SK-N-SH (cell line): Measurements from ENCODE around the gene PAAF1. TPM values are rescaled to one million over a fixed set of nuclear protein-coding genes. Genes with fewer than 3 reads are reported as not detected.

Source experiments
- CTCF ChIA-PET: fragments of 300-600, 350-600 bp; formaldehyde crosslinking; extraction: SDS; loops from one replicate; lab custom pipeline; 2021; lab: Yijun Ruan, JAX
- POLR2A ChIA-PET: fragments of 350-600 bp; sonication (Branson Sonifier 250); formaldehyde crosslinking; extraction: SDS; loops from one replicate; lab custom pipeline; 2020; ENCODE audit warnings: antibody characterized with exemption, inconsistent platforms; lab: Yijun Ruan, JAX
- DNase-seq: peaks from one replicate; pipeline ENCODE4 v3.0.0; 2012
- H2AFZ ChIP-seq: fragments of 200-600 bp; sonication (generic); 2 replicates; pipeline ENCODE4 v1.8.1; 2016; ENCODE audit warnings: antibody characterized with exemption, mild to moderate bottlenecking, low read depth
- H3F3A ChIP-seq: fragments of 200-600 bp; sonication (generic); replicated peaks from 2 replicates; pipeline ENCODE3; 2016; ENCODE audit warnings: antibody characterized with exemption, mild to moderate bottlenecking; ENCODE audit not compliant: insufficient read depth
- H3K27ac ChIP-seq, 2 experiments: fragments of 200-500 bp in 1 of 2; fragments of 200-600 bp in 1 of 2; sonication (Bioruptor generic) in 1 of 2; sonication (generic), shearing (Covaris generic) in 1 of 2; 2 replicates each; pipeline versions ENCODE4 v1.5.1 to v1.6.1; 2014 to 2016; ENCODE audit warnings: low read depth in 2 of 2, inconsistent platforms in 1 of 2, low read length in 1 of 2, mild to moderate bottlenecking in 1 of 2, mixed read lengths in 1 of 2
- H3K27me3 ChIP-seq: fragments of 200-600 bp; sonication (generic), shearing (Covaris generic); 2 replicates; pipeline ENCODE4 v1.6.1; 2016; ENCODE audit warnings: mixed run types; ENCODE audit not compliant: insufficient read depth
- H3K36me3 ChIP-seq, 2 experiments: fragments of 200-500 bp in 1 of 2; fragments of 200-600 bp in 1 of 2; sonication (Bioruptor generic) in 1 of 2; sonication (generic) in 1 of 2; replicated peaks in 1 of 2; 2 replicates each; pipeline versions ENCODE3 to v1.5.1; 2014 to 2016; ENCODE audit warnings: low read length in 1 of 2, mild to moderate bottlenecking in 1 of 2; ENCODE audit not compliant: insufficient read depth in 2 of 2, control insufficient read depth in 1 of 2
- H3K4me1 ChIP-seq, 2 experiments: fragments of 200-500 bp in 1 of 2; fragments of 200-600 bp in 1 of 2; sonication (Bioruptor generic) in 1 of 2; sonication (generic), shearing (Covaris generic) in 1 of 2; 2 replicates each; pipeline versions ENCODE4 v1.5.1 to v1.6.1; 2014 to 2016; ENCODE audit warnings: low read depth in 1 of 2, low read length in 1 of 2, mixed run types in 1 of 2; ENCODE audit not compliant: insufficient read depth in 2 of 2, control insufficient read depth in 1 of 2
- H3K4me2 ChIP-seq: fragments of 200-600 bp; sonication (generic), shearing (Covaris generic); 2 replicates; pipeline ENCODE4 v1.6.1; 2017; ENCODE audit warnings: mixed run types
- H3K4me3 ChIP-seq, 2 experiments: fragments of 200-500 bp in 1 of 2; fragments of 200-600 bp in 1 of 2; sonication (Bioruptor generic) in 1 of 2; sonication (generic), shearing (Covaris generic) in 1 of 2; 2 replicates each; pipeline versions ENCODE4 v1.5.1 to v1.8.1; 2014 to 2016; ENCODE audit warnings: low read depth in 2 of 2, inconsistent platforms in 1 of 2, low read length in 1 of 2, mild to moderate bottlenecking in 1 of 2, mixed read lengths in 1 of 2, moderate library complexity in 1 of 2
- H3K79me2 ChIP-seq: fragments of 200-600 bp; sonication (generic); 2 replicates; pipeline ENCODE4 v1.8.1; 2017; ENCODE audit warnings: mild to moderate bottlenecking; ENCODE audit not compliant: insufficient read depth
- H3K9ac ChIP-seq: fragments of 200-600 bp; sonication (generic); 2 replicates; pipeline ENCODE4 v1.6.1; 2017; ENCODE audit warnings: mixed run types
- H3K9me2 ChIP-seq: fragments of 200-600 bp; sonication (generic); 2 replicates; pipeline ENCODE4 v1.6.1; 2017; ENCODE audit warnings: mixed run types
- H3K9me3 ChIP-seq: fragments of 200-600 bp; sonication (generic); 2 replicates; pipeline ENCODE4 v1.6.1; 2017; ENCODE audit warnings: mixed run types, mild to moderate bottlenecking, moderate library complexity
- H4K20me1 ChIP-seq: fragments of 200-600 bp; sonication (generic); 2 replicates; pipeline ENCODE4 v1.6.1; 2017; ENCODE audit warnings: mild to moderate bottlenecking, mixed run types; ENCODE audit not compliant: insufficient read depth
- CHD2 ChIP-seq: fragments of 150-350 bp; IDR thresholded peaks from 2 replicates; pipeline ENCODE4 v1.6.1; 2018; ENCODE audit warnings: low read length; ENCODE audit not compliant: partially characterized antibody
- ELF1 ChIP-seq: IDR thresholded peaks from 2 replicates; pipeline ENCODE4 v1.4.0; 2012
- EZH2phosphoT487 ChIP-seq: fragments of 200-600 bp; sonication (generic); IDR thresholded peaks from 2 replicates; pipeline ENCODE4 v1.6.1; 2017; ENCODE audit warnings: low read depth, mixed run types, mild to moderate bottlenecking, antibody characterized with exemption, moderate library complexity, borderline replicate concordance
- FOXM1 ChIP-seq: IDR thresholded peaks from 2 replicates; pipeline ENCODE4 v1.4.0; 2012; ENCODE audit warnings: low read depth, mild to moderate bottlenecking
- GATA2 ChIP-seq: sonication (generic); formaldehyde crosslinking; IDR thresholded peaks from 2 replicates; pipeline ENCODE4 v1.5.0; 2020; ENCODE audit warnings: mild to moderate bottlenecking, missing genetic modification reagents
- MEF2A ChIP-seq: IDR thresholded peaks from 2 replicates; pipeline ENCODE4 v1.4.0; 2012; ENCODE audit warnings: low read depth, borderline replicate concordance
- RAD21 ChIP-seq: IDR thresholded peaks from 2 replicates; pipeline ENCODE4 v1.6.1; 2012; ENCODE audit warnings: mild to moderate bottlenecking, low read length
- RCOR1 ChIP-seq: fragments of 150-350 bp; IDR thresholded peaks from 2 replicates; pipeline ENCODE4 v1.6.1; 2017; ENCODE audit warnings: antibody characterized with exemption, low read length
- REST ChIP-seq: IDR thresholded peaks from 2 replicates; pipeline ENCODE4 v1.6.1; 2012; ENCODE audit warnings: mild to moderate bottlenecking, low read depth, low read length, moderate library complexity
- RFX5 ChIP-seq: IDR thresholded peaks from 2 replicates; pipeline ENCODE4 v1.6.1; 2012; ENCODE audit warnings: mild to moderate bottlenecking, improper control_type of control experiment, low read length
- RXRA ChIP-seq: IDR thresholded peaks from 2 replicates; pipeline ENCODE4 v1.4.0; 2012; ENCODE audit warnings: low read depth, mild to moderate bottlenecking, borderline replicate concordance
- SIN3A ChIP-seq: IDR thresholded peaks from 2 replicates; pipeline ENCODE4 v1.6.1; 2012; ENCODE audit warnings: low read depth, mild to moderate bottlenecking, low read length, moderate library complexity, borderline replicate concordance
- SMC3 ChIP-seq: IDR thresholded peaks from 2 replicates; pipeline ENCODE4 v1.6.1; 2012; ENCODE audit warnings: low read depth, low read length, improper control_type of control experiment
- TAF1 ChIP-seq: IDR thresholded peaks from 2 replicates; pipeline ENCODE4 v1.6.1; 2012; ENCODE audit warnings: low read depth, mild to moderate bottlenecking, low read length, moderate library complexity, borderline replicate concordance
- TEAD4 ChIP-seq: IDR thresholded peaks from 2 replicates; pipeline ENCODE4 v1.4.0; 2012; ENCODE audit warnings: mild to moderate bottlenecking, borderline replicate concordance; ENCODE audit not compliant: insufficient read depth
- USF1 ChIP-seq: IDR thresholded peaks from 2 replicates; pipeline ENCODE4 v1.4.0; 2012; ENCODE audit warnings: low read depth, borderline replicate concordance
- YY1 ChIP-seq: IDR thresholded peaks from 2 replicates; pipeline ENCODE4 v1.4.0; 2012; ENCODE audit warnings: low read depth, mild to moderate bottlenecking
- WGBS: methylation state at CpG from one replicate; pipeline ENCODE4 v1.1.6; 2017; ENCODE audit warnings: low lambda C conversion rate; 5-methylcytosine and 5-hydroxymethylcytosine counted together
- polyA plus RNA-seq, 3 experiments: library from polyadenylated mRNA; depleted of rRNA; stranded (reverse); fragments of >200 nt; gene quantifications; 2 replicates each; pipeline ENCODE4 v1.2.3, GENCODE V29; 2012

PAAF1 gene
- polyA plus RNA-seq, 1 of the 3 experiments (the other 2 are of a cell fraction) = 23.2 TPM

DNA sequence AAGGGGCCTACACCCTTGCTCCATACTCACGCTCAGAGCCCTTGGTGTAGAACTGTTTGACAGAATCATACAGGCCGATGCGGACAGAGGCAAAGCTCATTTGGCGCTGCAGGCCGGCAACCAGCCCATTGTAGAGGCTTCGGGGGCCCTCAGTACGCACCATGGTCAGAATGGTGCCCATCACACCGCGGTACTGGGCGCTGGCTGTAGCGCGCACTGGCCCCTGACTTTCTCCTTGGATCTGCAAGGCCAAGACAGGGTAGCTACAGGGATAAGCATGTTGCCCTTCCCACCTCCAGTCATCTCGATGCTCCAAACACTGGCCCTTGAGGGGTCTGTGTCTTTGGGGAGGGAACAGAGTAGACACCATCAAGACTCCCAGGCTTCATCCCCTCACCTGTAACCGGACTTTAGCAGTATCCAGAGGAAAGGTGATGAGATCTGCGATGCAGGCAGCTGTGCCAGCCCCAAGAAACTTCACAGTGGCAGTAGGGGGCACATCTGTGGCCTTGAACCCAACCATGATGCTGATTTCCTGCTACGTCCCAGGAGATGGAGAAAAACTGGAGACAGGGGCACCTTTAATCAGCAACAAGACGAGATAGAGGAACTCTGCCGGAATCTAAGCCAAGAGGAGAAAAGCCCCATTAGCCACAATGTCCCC, 101.2 kb downstream of the PAAF1 start:
- no peak overlapping the region for H3K4me3 ChIP-seq
- H3K9me3 ChIP-seq = no peaks in the 10 kb centered on the region
- peaks cover 0 to 14% of the 10 kb centered on the region in 2 experiments; a peak in 1 of 4 replicates for H3K4me1 ChIP-seq
- H3K9me2 ChIP-seq = no peaks in the 10 kb centered on the region
- H3K79me2 ChIP-seq = peaks cover 8% of the 10 kb centered on the region; the same call in 1 of the 2 replicates
- H3K27ac ChIP-seq = no peak overlapping the region
- H3K4me2 ChIP-seq = no peak overlapping the region
- H3K36me3 ChIP-seq = peaks cover 4 to 42% of the 10 kb centered on the region in 2 experiments
- TF ChIP-seq CHD2 (no peak), EZH2phosphoT487 (no peak), RXRA (no peak), SIN3A (no peak), USF1 (no peak), RCOR1 (no peak), FOXM1 (no peak), TAF1 (no peak), ELF1 (no peak), SMC3 (no peak), REST (no peak), GATA2 (CRISPR knock-in tag) (no peak), RAD21 (no peak), TEAD4 (no peak), YY1 (no peak), RFX5 (no peak), MEF2A (no peak)
- 98% methylated on average over 17 of the region's 18 CpGs for WGBS
- no peaks in the 10 kb centered on the region for H3K27me3 ChIP-seq
- ChIA-PET POLR2A (no interaction called here), CTCF (interaction anchor here (0.8 to 1.5 kb wide), 2 partner anchors 13 to 46 kb away, joined by 3 to 6 read pairs; no protein-coding TSS in a partner anchor)
- H4K20me1 ChIP-seq = no peaks in the 10 kb centered on the region
- no peak overlapping the region for H2AFZ ChIP-seq
- peaks cover 2% of the 10 kb centered on the region for H3F3A ChIP-seq
- no peak overlapping the region for H3K9ac ChIP-seq
- DNase-seq = no peak
